ENCODE data around the gene CYTH4. TPM values are rescaled to one million over a fixed set of nuclear protein-coding genes. Genes with fewer than 3 reads are reported as not detected.
"Not testable (repeated sequence)": the region's sequence is repeated elsewhere in the genome, so short reads cannot be mapped to it uniquely, and the experiment has no call there.

The CYTH4 gene
- total RNA-seq, 1 donor: 65.7 TPM

GRCh38 chr22:37324340-37325038 lies 42.2 kb downstream of the CYTH4 start:
- DNase-seq (ENCODE audit: low read depth in 2 of 3, low spot score in 2 of 3): no peak

- DNase-seq (ENCODE audit: low read depth in 2 of 3, low spot score in 2 of 3): no peak
Measured at GRCh38 chr22:37325039-37325395, 42.7 kb downstream of the CYTH4 start.

GRCh38 chr22:37326726-37327125 lies 44.4 kb downstream of the CYTH4 start:
- no peak for DNase-seq (ENCODE audit: low read depth in 2 of 3, low spot score in 2 of 3)

DNA sequence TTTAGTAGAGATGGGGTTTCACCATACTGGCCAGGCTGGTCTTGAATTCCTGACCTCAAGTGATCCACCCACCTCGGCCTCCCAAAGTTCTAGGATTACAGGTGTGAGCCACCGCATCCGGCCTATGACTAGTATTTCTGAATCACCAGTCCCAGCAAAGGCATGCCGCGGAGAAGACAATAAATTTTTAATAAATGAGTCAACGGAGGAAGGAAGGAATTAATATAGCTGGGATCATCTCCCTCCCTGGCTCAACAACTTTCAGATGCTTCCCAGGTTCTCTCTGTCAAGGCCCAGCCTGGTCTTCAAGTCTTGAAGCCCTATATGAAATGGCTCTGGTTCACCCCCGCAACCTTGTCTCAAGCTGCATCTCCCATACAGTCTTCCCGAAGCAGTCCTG lies 45.7 kb downstream of the CYTH4 start:
- no peak for DNase-seq (ENCODE audit: low read depth in 2 of 3, low spot score in 2 of 3)

- not testable (repeated sequence) for DNase-seq (ENCODE audit: low read depth in 2 of 3, low spot score in 2 of 3)
Measured at GRCh38 chr22:37328538-37329237, 46.4 kb downstream of the CYTH4 start.

GRCh38 chr22:37329238-37330140 lies 47.2 kb downstream of the CYTH4 start:
- DNase-seq (ENCODE audit: low read depth in 2 of 3, low spot score in 2 of 3): no peak

DNA sequence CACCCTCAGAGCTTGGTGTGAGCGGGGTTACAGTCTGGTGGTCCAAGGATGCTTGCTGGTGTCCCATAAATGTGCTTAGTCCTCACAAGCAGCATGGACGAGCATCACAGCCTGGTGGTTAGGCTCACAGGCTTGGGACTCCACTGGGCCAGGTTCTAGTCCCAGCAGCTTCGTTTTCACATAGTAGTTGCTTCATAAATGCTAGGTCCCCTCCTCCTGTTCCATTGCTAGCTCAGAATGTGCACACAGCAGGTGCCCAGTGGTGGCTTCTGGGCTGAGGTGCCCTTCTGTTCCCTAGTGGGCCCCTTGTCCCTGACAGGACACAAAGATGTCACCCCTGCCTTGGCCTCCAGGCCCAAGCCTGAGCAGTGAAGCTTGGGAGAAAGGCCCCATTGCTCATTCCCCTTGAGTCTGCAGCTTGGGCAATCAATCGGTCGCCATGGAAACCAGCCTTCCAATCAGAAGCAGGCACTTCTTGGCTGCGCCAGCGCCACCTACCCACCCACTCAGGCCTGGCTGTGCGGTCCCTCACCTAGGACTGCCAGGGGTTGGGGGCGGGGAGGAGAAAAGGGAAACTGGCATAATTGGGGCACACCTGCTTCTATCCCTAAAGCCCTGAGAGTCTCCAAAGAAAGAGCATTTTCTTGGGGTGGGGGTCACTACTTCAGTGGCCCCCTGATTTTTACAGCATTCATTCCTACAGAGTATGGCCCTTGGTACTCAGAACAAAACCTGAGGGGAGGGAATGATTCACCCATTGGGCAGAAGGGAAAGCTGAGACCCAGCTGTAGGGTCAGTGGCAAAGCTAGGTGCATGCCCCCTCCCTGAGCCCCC lies 48.1 kb downstream of the CYTH4 start:
- DNase-seq (ENCODE audit: low read depth in 2 of 3, low spot score in 2 of 3): peak in 2 of 3 donors; percentile 42 to 73

GRCh38 chr22:37331034-37331428 lies 48.7 kb downstream of the CYTH4 start:
- DNase-seq (ENCODE audit: low read depth in 2 of 3, low spot score in 2 of 3): no peak

DNA sequence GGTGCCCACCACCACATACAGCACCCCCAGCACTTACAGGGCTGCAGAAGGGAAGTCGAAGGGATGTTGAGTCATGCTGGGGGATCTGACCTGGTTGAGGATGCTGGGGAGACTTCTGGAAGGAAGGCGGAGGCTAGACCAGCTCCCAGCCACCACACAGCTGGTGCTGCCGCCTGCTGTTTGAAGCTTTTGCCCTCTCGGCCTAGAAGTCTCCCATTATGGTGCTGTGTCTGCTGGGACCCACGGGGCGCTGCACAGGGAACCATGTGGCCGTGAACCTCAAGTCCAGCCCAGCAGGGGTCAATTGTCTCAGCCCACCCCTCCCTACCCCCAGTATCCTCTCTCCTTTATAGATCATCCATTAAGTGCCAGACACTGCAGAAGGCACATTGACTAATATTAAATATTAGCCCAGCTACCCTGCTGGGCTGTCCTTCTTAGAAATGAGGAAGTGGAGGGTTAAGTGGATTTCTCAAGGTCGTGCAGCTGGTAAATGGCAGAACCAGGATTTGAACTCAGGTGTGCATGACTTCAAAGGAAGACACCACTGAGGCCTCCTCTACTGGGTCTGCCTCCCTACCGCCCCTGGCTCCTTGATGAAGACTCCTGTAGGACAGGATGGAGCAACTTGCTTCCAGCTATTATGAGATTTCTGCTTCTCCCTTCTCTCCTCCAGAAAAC lies 49.7 kb downstream of the CYTH4 start:
- DNase-seq (ENCODE audit: low read depth in 2 of 3, low spot score in 2 of 3): peak in 2 of 3 donors; percentile 50 to 55

GRCh38 chr22:37333724-37334460 lies 51.6 kb downstream of the CYTH4 start:
- DNase-seq (ENCODE audit: low read depth in 2 of 3, low spot score in 2 of 3): no peak

DNA sequence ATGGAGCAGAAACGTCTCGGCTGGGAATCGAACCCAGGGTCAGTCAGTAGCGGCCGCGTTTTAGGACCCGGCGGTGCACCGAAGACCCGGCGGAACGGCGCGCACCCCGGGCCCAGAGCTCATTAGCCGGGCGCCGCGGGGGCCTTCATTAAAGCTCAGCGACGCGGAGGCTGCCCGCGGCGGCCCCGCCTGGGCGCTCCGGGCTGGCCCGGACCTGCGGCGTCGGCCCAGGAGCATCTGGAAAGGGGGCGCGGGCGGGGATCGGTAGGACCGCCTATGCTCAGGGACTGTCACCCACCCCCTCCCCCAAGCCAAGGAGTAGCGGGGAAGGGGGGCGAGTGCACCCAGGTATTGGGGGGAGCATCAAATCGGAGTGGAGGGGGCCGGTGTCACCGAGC lies 52.2 kb downstream of the CYTH4 start:
- no peak for DNase-seq (ENCODE audit: low read depth in 2 of 3, low spot score in 2 of 3)

DNA sequence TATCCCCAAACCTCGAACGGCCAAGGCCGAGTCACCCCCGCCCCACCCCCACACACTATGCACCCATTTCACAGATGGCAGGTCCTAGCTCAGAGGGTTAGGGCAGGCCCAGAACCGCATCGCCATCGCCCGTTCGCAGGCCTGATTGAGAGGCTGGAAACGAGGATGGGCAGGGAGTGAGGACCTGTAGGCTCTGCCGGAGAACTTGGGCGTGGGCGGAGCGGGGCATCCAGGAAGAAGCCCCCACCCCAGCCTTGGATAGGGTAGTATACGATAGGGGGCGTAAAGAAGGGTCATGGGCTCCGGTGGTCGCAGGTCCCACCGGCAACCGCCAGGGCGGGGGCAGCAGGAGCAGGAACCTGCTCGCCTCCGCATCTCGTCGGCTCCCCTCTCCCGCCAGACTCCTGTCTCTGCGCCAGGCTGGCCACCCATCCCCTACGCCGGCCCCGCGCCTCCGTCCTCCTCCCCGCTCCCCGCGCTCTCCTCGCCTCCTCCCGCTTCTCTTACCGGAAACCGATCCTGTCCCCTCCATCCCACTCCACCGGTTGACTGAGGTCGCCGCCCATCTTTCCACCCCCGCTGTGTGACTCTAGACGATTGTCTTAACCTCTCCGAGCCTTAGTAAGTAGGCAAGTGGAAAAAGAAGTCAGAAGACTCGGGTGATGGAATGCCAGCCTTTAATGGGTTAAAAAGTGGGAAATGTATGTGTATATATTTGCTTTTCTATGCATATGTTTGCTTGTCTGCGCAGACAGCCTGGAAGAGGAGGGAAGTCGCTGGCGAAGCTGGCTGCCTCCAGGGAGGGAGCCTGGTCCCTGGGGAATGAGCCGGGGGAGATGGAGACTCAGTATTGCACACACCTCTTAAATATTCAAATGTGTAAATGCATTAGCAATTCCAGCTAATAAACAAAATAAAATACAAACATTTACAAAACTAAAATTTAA lies 52.8 kb downstream of the CYTH4 start:
- DNase-seq (ENCODE audit: low read depth in 2 of 3, low spot score in 2 of 3): no peak

DNA sequence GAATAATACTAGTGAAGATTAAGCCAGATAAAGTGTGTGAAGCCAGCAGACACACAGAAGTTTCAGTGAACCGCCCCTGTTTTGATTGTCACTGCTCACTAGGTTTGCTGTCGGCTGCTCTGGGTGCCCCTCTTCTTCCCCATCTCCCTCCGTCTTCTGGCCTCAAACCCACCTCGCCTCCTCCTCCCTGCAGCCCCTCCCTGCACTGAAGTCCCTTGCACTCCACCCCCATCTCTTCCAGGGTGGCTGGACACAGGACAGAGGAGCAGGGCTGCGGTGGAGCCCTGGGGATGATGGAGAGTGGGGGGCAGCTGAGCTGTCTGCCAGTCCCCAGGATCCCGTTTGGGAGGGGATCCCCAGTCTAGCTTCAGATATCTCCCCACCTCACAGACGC lies 53.5 kb downstream of the CYTH4 start:
- no peak for DNase-seq (ENCODE audit: low read depth in 2 of 3, low spot score in 2 of 3)

GRCh38 chr22:37336579-37336978 lies 54.3 kb downstream of the CYTH4 start:
- no peak for DNase-seq (ENCODE audit: low read depth in 2 of 3, low spot score in 2 of 3)

GRCh38 chr22:37337204-37337943 lies 55.1 kb downstream of the CYTH4 start:
- DNase-seq (ENCODE audit: low read depth in 2 of 3, low spot score in 2 of 3): no peak

- DNase-seq (ENCODE audit: low read depth in 2 of 3, low spot score in 2 of 3): no peak
Measured at GRCh38 chr22:37338539-37339246, 56.4 kb downstream of the CYTH4 start.
